ENCODE results near the gene ZNF652. TPM values are rescaled to one million over a fixed set of nuclear protein-coding genes. Genes with fewer than 3 reads are reported as not detected.
"Not testable (repeated sequence)": the region's sequence is repeated elsewhere in the genome, so short reads cannot be mapped to it uniquely, and the experiment has no call there.

The ZNF652 gene
- total and polyA plus RNA-seq, 2 experiments from 2014 or later = 36.2 to 54.5 TPM

DNA sequence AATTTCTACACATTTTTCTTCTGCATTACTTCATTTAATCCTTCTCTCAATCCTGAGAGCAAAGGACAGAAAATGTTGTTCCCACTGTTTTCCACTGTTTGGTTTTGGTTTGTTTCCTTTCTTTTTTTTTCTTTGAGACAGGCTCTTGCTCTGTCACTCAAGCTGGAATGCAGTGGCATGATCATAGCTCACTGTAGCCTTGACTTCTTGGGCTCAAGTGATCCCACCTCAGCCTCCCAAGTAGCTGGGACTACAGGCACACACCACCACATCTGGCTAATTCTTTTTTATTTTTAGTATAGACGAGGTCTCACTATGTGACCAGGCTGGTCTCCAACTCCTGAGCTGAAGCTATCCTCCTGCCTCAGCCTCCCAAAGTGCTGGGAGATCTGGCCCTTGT lies 7.0 kb upstream of the ZNF652 start (continued):
- TF ChIP-seq ETS1 (IDR thresholded peaks at IDR 0.05) (no peak), EZH2 (IDR thresholded peaks at IDR 0.05; ENCODE audit: low read depth, unreplicated experiment) (no peak)
- TF ChIP-seq, protein P1, sequence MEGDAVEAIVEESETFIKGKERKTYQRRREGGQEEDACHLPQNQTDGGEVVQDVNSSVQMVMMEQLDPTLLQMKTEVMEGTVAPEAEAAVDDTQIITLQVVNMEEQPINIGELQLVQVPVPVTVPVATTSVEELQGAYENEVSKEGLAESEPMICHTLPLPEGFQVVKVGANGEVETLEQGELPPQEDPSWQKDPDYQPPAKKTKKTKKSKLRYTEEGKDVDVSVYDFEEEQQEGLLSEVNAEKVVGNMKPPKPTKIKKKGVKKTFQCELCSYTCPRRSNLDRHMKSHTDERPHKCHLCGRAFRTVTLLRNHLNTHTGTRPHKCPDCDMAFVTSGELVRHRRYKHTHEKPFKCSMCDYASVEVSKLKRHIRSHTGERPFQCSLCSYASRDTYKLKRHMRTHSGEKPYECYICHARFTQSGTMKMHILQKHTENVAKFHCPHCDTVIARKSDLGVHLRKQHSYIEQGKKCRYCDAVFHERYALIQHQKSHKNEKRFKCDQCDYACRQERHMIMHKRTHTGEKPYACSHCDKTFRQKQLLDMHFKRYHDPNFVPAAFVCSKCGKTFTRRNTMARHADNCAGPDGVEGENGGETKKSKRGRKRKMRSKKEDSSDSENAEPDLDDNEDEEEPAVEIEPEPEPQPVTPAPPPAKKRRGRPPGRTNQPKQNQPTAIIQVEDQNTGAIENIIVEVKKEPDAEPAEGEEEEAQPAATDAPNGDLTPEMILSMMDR (conservative IDR thresholded peaks at IDR 0.05; ENCODE audit: low read depth in 2 of 2) = no peak

- Mint-ChIP-seq H3K36me3 (ENCODE audit: low read depth) (no peaks in the 10 kb centered on the region), H3K27me3 (ENCODE audit: insufficient read depth, low read depth, poor library complexity) (peaks cover 13% of the 10 kb centered on the region), H3K27ac (no peak overlapping the region), H3K4me1 (peaks cover 26% of the 10 kb centered on the region), H3K4me3 (no peak overlapping the region), H3K9me3 (no peaks in the 10 kb centered on the region; the same call in 2 of the 3 replicates)
- no peak for TF ChIP-seq STAT1 (IDR thresholded peaks at IDR 0.05; ENCODE audit: unreplicated experiment)
- TF ChIP-seq EZH2phosphoT487 (IDR thresholded peaks at IDR 0.05; ENCODE audit: unreplicated experiment) = no peak
- TF ChIP-seq JUNB (IDR thresholded peaks at IDR 0.05; ENCODE audit: unreplicated experiment) = no peak
- TF ChIP-seq, protein P1 (conservative IDR thresholded peaks at IDR 0.05; ENCODE audit: low read depth in 2 of 2) = peak; percentile 23 to 47; a peak in 2 of 4 replicates
- ATAC-seq = peak; percentile 28
- Histone ChIP-seq H4K20me1 (replicated peaks; ENCODE audit: insufficient read depth) (0 out of 2 replicates have a peak, but pooled peaks cover 1% of the 10 kb centered on the region), H3K9me2 (ENCODE audit: insufficient read depth) (no peaks in the 10 kb centered on the region), H3F3A (replicated peaks; ENCODE audit: low read depth) (no peaks in the 10 kb centered on the region), H3K4me2 (no peak overlapping the region), H3K27me3 (ENCODE audit: insufficient read depth) (no peaks in the 10 kb centered on the region), H3K36me3 (ENCODE audit: insufficient read depth) (no peaks in the 10 kb centered on the region), H3K4me1 (ENCODE audit: insufficient read depth) (peaks cover 20% of the 10 kb centered on the region), H3K4me3 (no peak overlapping the region), H3K27ac (ENCODE audit: low read depth) (no peak overlapping the region), H3K79me2 (replicated peaks; ENCODE audit: insufficient read depth) (peaks cover 5% of the 10 kb centered on the region), H2AFZ (no peak overlapping the region)
- peak; percentile 68 for DNase-seq (ENCODE audit: low spot score)
Measured at GRCh38 chr17:49365667-49366066, 3.6 kb upstream of the ZNF652 start.

DNA sequence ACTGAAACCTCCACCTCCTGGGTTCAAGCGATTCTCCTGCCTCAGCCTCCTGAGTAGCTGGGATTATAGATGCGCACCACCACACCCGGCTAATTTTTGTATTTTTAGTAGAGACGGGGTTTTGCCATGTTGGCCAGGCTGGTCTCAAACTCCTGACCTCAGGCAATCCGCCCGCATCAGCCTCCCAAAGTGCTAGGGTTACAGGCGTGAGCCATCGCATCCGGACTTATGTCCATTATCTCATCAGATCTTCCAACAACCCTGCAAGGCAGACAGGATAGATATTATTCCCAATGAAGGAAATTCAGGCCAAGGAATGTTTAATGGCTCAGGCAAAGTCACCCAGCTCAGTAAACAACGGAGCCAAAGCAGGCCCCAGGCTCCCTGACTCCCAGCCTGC lies 3.1 kb upstream of the ZNF652 start:
- not testable (repeated sequence) for H4K20me1 ChIP-seq (replicated peaks; ENCODE audit: insufficient read depth); H3K4me3 ChIP-seq; H3K9me3 Mint-ChIP-seq; H3K27ac Mint-ChIP-seq; H3K9me2 ChIP-seq (ENCODE audit: insufficient read depth); H2AFZ ChIP-seq; H3K4me2 ChIP-seq; H3K27me3 ChIP-seq (ENCODE audit: insufficient read depth); H3F3A ChIP-seq (replicated peaks; ENCODE audit: low read depth); H3K36me3 Mint-ChIP-seq (ENCODE audit: low read depth); H3K36me3 ChIP-seq (ENCODE audit: insufficient read depth); DNase-seq (ENCODE audit: low spot score); H3K4me3 Mint-ChIP-seq; ATAC-seq; H3K27ac ChIP-seq (ENCODE audit: low read depth)
- Mint-ChIP-seq H3K4me1 (peaks cover 27% of the 10 kb centered on the region), H3K27me3 (ENCODE audit: insufficient read depth, low read depth, poor library complexity) (peaks cover 15% of the 10 kb centered on the region)
- Histone ChIP-seq H3K4me1 (ENCODE audit: insufficient read depth) (peaks cover 22% of the 10 kb centered on the region), H3K79me2 (replicated peaks; ENCODE audit: insufficient read depth) (peaks cover 10% of the 10 kb centered on the region)

Data from GM23338 (cell line).